Measurements from ENCODE around the gene CORIN. TPM values are rescaled to one million over a fixed set of nuclear protein-coding genes. Genes with fewer than 3 reads are reported as not detected.

Gene CORIN
- total RNA-seq, 1 donor from 2014 or later: 2.1 TPM

GRCh38 chr4:47651231-47651630 is 186.6 kb downstream of the CORIN start:
- Mint-ChIP-seq H3K4me3 (ENCODE audit: unreplicated experiment) (no peak overlapping the region), H3K27ac (ENCODE audit: unreplicated experiment) (no peak overlapping the region)
- no peak for DNase-seq (ENCODE audit: low spot score)

GRCh38 chr4:47650584-47651130 is 187.2 kb downstream of the CORIN start:
- TF ChIP-seq CTCF (IDR thresholded peaks at IDR 0.05): no peak
- no peak overlapping the region for H3K27ac Mint-ChIP-seq (ENCODE audit: unreplicated experiment)
- H3K4me1 Mint-ChIP-seq (ENCODE audit: low read depth): peaks cover 24% of the 10 kb centered on the region
- no peak for DNase-seq (ENCODE audit: low spot score)
- H3K4me3 Mint-ChIP-seq (ENCODE audit: unreplicated experiment): no peak overlapping the region
- no peaks in the 10 kb centered on the region for H3K9me3 Mint-ChIP-seq (ENCODE audit: low read depth)
- H3K36me3 Mint-ChIP-seq (ENCODE audit: low read depth): no peaks in the 10 kb centered on the region
- peaks cover 6% of the 10 kb centered on the region for H3K27me3 Mint-ChIP-seq (ENCODE audit: low read depth)

More at GRCh38 chr4:47651231-47651630, 186.6 kb downstream of the CORIN start:
- Mint-ChIP-seq H3K27me3 (ENCODE audit: low read depth) (peaks cover 6% of the 10 kb centered on the region), H3K9me3 (ENCODE audit: low read depth) (no peaks in the 10 kb centered on the region), H3K4me1 (ENCODE audit: low read depth) (peaks cover 24% of the 10 kb centered on the region), H3K36me3 (ENCODE audit: low read depth) (no peaks in the 10 kb centered on the region)
- TF ChIP-seq CTCF (IDR thresholded peaks at IDR 0.05): no peak

GRCh38 chr4:47647544-47647943 is 190.3 kb downstream of the CORIN start:
- no peak for DNase-seq (ENCODE audit: low spot score)
- Mint-ChIP-seq H3K36me3 (ENCODE audit: low read depth) (no peaks in the 10 kb centered on the region), H3K4me3 (ENCODE audit: unreplicated experiment) (no peak overlapping the region), H3K4me1 (ENCODE audit: low read depth) (peaks cover 38% of the 10 kb centered on the region), H3K27ac (ENCODE audit: unreplicated experiment) (no peak overlapping the region), H3K27me3 (ENCODE audit: low read depth) (peaks cover 1% of the 10 kb centered on the region), H3K9me3 (ENCODE audit: low read depth) (no peaks in the 10 kb centered on the region)
- no peak for TF ChIP-seq CTCF (IDR thresholded peaks at IDR 0.05)

GRCh38 chr4:47647029-47647428 is 190.8 kb downstream of the CORIN start:
- Mint-ChIP-seq H3K9me3 (ENCODE audit: low read depth) (no peaks in the 10 kb centered on the region), H3K27ac (ENCODE audit: unreplicated experiment) (no peak overlapping the region), H3K4me3 (ENCODE audit: unreplicated experiment) (no peak overlapping the region), H3K4me1 (ENCODE audit: low read depth) (peaks cover 43% of the 10 kb centered on the region), H3K27me3 (ENCODE audit: low read depth) (peaks cover 1% of the 10 kb centered on the region), H3K36me3 (ENCODE audit: low read depth) (no peaks in the 10 kb centered on the region)
- no peak for DNase-seq (ENCODE audit: low spot score)
- no peak for TF ChIP-seq CTCF (IDR thresholded peaks at IDR 0.05)

GRCh38 chr4:47646372-47646771 is 191.5 kb downstream of the CORIN start:
- Mint-ChIP-seq H3K27ac (ENCODE audit: unreplicated experiment) (no peak overlapping the region), H3K4me1 (ENCODE audit: low read depth) (peaks cover 49% of the 10 kb centered on the region), H3K9me3 (ENCODE audit: low read depth) (no peaks in the 10 kb centered on the region), H3K36me3 (ENCODE audit: low read depth) (no peaks in the 10 kb centered on the region), H3K4me3 (ENCODE audit: unreplicated experiment) (no peak overlapping the region), H3K27me3 (ENCODE audit: low read depth) (no peaks in the 10 kb centered on the region)
- no peak for TF ChIP-seq CTCF (IDR thresholded peaks at IDR 0.05)
- no peak for DNase-seq (ENCODE audit: low spot score)
